CD4-positive, alpha-beta T cell treated with Interleukin-6 for 4 hours (primary cell): Measurements from ENCODE around the gene PHC2.

Experiments
- DNase-seq: peaks from one replicate; pipeline ENCODE4 v3.0.0-alpha.2; 2020; ENCODE audit warnings: mixed read lengths

Gene PHC2, protein sequence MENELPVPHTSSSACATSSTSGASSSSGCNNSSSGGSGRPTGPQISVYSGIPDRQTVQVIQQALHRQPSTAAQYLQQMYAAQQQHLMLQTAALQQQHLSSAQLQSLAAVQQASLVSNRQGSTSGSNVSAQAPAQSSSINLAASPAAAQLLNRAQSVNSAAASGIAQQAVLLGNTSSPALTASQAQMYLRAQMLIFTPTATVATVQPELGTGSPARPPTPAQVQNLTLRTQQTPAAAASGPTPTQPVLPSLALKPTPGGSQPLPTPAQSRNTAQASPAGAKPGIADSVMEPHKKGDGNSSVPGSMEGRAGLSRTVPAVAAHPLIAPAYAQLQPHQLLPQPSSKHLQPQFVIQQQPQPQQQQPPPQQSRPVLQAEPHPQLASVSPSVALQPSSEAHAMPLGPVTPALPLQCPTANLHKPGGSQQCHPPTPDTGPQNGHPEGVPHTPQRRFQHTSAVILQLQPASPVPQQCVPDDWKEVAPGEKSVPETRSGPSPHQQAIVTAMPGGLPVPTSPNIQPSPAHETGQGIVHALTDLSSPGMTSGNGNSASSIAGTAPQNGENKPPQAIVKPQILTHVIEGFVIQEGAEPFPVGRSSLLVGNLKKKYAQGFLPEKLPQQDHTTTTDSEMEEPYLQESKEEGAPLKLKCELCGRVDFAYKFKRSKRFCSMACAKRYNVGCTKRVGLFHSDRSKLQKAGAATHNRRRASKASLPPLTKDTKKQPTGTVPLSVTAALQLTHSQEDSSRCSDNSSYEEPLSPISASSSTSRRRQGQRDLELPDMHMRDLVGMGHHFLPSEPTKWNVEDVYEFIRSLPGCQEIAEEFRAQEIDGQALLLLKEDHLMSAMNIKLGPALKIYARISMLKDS

DNA sequence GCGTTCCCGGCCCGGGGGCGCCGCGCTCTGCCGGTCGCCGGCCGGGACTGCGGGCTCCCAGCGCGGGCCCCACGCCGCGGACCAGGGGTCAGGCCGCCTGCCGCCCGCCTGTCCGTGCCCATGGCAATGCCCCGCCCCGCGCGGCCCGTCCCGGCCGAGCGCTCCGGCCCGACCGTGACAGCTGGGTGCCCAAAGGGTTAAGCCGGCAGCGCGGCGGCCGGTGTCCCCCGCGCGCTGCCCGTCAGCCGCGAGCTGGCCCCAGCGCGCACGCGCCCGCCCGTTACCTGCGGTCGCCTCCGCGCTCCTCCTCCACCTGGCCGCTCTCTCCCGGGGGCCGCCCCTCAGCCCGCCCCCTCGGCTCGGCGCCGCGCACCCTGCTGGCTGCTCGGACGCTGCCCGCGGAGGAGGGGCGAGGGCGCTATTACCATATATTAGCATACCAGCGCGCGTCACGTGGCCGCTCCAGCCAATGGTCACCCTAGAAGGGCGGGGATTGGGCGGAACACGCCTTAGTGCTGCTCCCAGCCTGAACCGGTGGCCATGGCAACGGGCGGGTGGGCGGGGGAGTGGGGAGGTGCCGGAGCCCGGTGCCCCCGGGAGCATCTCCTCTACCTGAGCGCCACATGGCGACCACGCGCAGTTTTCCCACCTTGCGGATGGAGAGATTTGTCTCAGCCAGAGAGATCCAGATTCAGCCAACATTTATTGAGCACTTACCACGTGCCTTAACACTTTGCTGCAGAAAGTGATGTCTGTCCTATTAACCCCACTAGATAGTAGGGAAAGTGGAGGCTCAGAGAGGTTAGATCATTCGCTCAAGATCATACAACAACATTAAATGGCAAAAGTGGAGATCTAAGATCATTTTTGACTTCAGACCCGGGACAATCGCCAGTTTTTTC is at the start of gene PHC2:
PHC2 (minus strand) TSS at position 404 of the 902 bp plus-strand sequence. CDS start 55,556 bp downstream, outside the sequence.
- peak; percentile 96 for DNase-seq

DNA sequence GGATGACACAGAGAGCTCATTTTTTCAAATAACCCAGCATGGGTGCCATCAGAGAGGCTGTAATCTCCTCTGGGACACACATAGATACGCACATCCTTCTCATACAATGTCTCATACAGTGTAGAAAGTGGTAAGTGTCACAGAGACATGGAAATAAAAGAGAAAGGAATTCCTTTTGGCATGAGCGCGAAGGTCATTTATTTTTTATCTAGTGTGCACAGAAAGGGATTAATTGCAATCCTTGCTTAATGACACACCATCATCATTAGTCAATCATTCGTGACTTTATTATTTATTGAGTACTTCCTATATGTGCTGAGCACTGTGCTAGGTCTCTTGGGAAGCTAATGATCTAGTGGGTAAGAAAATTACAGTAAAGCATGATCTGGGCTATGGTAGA is 46.6 kb upstream of the PHC2 start:
- no peak for DNase-seq

DNA sequence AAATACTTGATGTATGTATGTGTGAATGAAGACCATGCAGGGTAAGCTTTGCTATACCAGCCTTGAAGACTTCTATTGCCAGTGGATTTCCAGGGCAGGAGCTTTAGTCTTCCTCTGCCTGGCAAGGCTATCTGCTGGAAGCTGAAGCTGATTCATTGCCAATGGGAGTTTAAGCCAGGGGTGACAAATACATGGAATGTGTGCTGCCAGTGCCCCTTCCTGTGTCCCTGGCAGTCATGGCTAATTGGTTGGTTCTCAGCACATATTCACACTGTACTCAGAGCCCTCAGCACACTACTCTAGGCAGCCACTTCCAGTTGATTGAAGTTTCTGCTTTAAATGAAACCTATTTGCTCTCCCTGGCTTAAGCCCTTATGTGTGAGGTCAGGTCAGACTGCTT is 43.0 kb upstream of the PHC2 start:
- no peak for DNase-seq

DNA sequence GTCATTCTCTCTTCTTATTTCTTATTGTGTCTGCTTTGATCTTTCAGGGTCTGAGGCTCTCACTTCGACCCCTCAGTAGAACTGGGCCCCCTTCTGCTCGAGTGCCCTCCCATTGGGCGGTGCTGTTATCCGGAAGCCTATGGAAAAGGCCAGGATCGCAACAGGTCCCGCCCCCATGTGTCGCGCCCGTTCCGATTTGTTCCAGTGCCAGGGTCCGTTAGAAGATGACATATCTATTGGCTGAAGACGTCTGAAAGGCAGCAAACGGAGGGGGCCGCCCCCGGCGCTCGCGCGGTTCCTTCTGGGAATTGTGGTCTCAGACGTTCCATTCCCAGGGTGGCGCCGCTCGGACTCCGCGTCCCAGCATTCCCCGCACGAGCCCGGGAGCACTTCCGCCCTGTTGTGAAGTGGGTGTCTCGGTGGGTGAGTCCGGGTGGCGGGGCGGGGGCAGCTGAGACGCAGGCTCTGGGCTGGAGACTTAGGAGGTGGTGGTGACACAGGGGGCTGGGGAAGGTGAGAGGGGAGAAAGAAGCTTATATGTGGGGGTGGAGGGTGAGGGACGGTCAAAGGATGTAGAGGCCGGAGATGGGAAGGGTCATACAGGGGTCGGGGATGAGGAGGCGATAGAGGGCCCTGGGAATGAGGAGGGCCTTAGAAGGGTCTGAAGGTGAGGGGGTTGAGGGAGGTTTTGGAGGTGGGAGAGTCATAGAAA is 41.5 kb upstream of the PHC2 start, which contains the start of gene ZSCAN20:
ZSCAN20 (plus strand) TSS at position 377 of the 712 bp plus-strand sequence. CDS start 6,644 bp downstream, outside the sequence.
- peak; percentile 91 for DNase-seq

DNA sequence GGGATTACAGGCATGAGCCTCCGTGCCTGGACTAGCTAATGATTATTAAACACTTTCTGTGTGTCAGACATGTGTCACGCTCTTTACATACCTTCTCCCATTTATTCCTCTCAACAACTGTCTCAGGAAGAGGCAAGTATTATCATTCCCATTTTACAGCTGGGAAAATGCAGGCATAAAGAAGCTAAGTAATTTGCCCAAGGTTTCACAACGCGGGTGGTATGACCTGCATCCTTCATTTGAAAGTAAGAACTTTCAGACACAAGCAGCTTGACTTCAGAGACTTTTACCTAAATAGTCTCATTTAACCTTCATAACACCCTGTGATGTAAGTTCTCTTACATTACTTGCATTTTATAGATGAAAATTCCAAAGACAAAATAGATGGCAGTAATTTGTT is 40.5 kb upstream of the PHC2 start:
- DNase-seq, result no peak

DNA sequence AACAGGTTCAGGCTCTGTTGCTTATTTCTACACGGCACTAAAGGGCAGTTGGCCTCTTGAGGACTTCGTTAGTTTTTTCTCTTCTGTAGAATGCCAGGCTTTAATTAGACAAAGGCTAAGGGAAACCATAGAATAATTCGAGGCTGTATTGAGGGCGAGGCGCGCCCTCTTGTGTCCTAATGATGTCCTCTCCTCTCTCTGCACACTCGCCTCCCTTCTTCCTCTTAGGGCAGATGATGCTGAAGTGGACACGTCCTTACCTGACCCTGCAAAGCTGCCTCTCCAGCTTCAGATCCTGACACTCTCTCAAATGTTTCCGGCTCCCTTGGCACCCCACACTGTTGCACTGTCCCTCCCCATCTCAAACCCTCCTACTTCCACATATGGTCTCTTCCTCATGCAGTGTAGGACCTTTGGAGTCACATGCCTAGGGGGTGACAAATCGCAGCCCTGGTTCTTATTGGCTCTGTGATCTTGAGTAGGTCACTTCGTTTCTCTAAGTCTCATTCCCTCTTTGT is 39.7 kb upstream of the PHC2 start:
- DNase-seq, result peak; percentile 70

DNA sequence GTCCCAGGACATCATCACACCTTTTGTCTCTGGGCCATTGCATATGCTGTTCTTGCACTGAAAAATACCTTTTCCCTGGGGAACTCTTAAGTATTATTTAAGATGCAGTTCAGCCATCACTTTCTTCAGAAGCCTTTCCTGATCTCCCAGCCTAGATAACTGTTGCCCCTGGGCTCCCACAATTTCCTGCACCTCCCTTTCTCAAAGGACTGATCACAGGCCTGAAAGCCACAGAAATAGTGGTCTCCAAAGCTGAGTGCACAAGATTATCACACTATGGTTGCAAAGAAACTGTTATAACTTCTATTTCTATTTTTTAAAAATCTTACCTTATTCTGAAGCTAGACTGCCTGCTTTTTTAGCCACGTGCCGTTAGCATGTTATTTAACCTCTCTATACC is 38.8 kb upstream of the PHC2 start:
- DNase-seq, result no peak

DNA sequence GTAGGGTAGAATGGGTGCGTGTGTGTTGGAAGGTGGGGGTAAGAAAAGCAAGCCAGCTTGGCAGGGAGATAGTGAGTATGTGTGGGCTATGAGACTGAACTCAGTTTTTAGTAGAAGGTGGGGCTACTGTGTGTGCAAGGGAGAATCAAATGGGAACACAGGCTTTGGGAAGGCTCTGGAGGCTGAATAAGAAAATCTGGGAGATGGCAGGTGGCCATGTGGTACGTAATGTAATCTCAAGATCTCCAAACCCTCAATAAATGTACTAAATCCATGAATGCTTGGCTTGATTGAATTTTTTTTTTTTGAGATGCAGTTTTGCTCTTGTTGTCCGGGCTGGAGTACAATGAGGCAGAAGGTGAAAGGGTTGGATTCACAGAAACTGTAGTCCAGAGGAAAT is 38.1 kb upstream of the PHC2 start:
- DNase-seq, result no peak

DNA sequence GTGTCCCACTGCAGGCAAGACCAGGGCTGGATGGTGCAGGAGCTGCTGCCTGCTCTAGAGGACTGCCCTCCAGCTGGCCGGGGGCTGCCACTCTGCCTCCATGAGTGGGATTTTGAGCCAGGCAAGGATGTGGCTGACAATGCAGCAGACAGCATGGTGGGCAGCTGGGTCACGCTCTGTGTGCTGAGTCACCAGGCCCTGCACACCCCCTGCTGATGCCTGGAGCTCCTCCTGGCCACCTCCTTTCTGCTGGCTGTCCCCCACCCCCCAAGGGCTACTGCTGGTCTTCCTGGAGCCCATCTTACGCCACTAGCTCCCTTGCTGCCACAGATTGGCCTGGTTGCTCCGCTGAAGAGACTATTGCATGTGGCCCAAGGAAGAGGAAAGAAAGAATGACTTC is 37.6 kb upstream of the PHC2 start:
- no peak for DNase-seq

DNA sequence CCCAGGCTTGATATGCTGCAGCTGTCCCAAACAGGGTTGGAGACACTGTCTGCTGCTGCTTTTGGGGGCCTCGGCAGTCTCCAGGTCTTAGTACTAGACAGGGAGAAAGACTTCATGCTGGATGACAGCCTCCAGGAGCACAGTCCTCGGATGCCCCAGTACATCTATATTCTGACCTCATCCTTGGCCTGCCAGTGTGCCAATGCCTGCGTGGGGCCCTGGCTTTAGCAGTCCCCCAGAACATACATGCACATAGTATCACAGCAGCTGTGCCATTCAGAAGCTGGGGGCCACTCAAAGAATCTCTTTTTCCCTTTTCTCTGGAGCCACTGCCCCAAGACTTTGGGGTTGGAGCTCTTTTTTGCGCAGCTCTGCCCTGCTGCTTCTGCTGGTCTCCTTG is 37.1 kb upstream of the PHC2 start:
- DNase-seq, result no peak

DNA sequence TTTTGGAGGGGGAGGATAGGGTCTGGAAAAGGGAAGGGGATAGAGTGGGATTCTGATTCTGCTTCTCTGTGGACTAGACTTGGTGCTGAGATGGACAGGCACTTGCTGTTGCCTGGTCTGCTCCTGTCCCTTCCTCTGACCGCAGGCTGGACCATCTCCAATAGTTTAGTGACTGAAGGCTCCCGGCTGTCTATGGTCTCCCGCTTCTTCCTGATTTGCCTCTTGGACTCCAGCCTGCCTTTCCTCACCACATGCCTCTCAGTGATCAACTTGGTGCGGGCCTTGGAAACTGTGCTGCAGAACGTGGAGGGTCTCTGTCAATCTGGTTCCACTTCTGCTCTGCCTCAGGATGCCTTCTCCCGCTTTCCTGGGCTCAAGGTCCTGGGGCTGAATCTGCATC is 35.3 kb upstream of the PHC2 start:
- DNase-seq, result no peak

DNA sequence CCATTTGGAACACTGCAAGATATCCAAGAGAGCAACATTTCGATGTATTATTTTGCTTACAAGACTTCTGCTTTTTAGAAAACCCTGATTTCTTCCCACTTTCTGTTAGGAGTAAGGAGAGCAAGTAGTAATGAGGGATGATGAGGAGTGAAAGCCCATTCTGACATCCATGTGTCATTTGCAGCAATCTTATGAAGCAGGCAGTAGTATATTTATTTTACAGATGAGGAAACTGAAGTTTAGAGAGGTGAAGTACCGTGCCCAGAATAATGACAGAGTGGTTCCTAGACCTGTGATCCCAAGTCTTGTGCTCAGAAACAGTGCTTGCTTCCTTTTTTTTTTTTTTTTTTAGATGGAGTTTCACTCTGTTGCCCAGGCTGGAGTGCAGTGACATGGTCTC is 34.4 kb upstream of the PHC2 start:
- DNase-seq, result no peak

DNA sequence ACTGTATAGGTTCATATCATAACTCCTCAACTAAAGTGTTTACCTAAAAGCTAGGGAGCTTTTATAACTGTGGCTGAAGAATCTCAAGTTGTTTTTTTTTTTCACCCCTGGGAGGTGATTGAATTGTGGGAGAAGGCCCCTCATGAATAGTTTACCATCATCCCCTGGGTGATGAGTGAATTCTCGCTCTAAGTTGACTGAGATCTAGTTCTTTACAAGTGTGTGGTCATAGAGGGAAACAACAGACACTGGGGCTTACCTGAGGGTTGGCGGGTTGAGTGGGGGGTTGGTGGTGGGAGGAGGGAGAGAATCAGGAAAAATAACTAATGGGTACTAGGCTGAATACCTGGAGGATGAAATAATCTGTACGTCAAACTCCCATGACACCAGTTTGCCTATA is 33.7 kb upstream of the PHC2 start:
- DNase-seq, result no peak

DNA sequence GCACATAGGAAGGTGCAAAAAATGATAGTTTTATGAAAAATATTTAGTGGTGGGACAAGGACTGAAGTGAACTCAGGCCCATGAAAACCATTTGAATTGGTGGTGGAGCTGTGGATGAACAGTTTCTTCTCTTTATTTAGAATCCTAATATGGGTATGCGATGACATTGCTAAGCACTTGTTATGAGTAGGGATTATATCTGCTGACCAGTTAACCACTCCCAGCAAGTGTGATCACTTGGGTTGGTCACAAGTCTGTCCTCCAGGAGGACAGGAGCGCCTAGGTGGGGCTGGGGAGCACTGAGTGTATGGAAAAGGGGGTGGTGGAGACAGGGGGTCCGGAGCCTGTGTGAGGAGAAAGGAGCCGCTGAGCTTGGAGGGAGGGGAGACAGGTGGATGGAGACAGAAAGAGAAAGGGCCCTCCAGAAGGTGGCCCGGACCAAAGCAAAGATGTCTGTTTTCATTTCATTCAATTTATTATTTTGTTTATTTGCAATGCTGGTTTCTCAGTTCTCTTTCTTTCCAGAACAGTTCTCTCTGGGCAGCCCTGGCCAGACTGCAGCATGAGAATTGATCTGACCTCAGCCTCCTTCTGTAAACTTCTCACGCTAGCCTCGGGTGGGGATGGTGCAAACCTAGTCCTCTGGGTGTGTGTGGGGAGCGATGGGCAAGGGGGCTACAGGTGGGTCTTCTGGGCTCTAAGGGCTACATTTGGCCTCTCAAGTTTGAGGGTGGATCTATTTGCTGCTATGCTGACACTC is 31.7 kb upstream of the PHC2 start:
- no peak for DNase-seq

DNA sequence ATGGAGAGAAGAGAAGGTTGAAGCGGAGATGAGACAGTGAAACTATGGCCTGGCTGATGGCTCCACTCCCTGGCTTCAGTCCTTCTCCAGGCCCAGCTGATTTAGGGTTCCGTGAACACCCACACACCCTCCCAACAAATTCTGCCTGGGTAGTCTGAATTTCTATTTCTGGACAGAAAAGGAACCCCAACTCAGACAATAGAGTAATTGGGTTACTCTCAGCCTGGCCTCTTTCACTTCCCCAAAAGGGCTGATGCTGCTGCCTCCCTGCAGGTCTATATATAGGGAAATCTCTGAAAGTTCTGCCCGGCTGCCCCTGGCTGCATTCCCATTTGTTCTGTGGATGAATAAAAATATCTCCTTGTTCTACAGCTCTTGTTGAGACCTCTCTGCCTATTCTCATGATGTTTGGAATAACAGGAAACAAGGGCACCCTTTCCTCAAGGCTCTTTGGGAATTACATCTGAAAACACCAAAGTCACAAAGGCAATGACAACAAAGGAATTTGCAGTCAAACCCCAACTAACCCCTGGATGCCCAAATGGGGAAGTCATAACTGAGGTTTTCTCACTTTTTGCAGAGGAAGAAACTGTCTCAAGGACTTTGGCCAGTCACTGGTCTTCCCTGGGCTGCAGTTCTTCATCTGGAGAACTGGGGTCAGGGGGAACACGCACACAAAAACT is 30.2 kb upstream of the PHC2 start:
- DNase-seq, result no peak

DNA sequence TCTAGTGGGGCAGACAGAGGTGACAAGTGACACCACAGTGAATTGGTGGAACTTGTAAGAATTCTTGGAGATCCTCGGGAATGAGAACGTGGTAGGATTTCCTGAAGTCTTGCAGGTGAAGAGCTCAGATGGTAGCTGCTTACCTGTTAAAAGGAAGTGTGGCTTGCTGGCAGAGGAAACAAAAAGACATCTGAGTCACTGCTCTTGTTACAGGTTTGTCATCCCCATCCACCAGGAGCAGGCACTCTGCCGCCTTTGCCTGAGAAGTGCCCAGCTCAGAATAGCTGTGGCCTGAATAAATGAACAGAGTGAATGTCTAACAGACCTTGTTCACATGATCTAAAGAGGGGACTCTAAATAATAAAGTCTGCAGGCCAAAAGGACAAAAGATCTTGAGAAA is 29.2 kb upstream of the PHC2 start:
- DNase-seq, result no peak

DNA sequence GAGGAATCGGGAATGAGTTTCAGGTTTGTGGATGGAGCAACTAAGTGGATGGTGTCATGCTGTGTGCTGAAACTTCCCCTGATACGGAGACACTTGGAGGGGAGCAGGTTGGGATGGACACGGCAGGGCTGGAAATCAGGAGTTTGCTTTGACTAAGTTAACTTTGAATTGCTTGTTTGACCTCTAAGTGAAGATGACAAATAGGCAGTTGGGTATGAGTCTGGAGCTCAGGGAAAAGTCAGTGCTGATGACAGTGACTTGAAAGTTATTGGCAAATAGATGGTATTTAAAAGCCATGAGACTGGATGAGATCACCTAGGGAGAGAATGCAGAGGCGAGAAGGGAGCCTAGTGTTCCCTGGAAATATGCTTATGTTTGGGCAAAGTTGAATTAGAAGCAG is 28.8 kb upstream of the PHC2 start:
- no peak for DNase-seq

DNA sequence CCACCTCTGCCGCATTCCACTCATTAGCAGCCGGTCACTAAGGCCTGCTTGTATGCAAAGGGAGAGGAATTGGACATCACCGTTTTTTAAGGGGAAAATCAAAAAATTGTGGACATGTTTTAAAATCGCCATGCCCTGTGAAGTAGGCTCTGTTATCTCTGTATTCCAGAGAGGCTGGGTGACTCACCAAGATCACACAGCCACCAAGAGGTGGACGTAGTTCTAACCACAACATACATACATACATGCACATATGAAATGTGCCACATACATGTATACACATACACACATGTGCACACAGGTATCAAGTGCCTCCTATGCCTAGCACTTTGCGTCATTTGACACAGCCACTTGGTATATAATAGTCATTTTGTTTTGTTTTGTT is 25.6 kb upstream of the PHC2 start:
- DNase-seq, result no peak

DNA sequence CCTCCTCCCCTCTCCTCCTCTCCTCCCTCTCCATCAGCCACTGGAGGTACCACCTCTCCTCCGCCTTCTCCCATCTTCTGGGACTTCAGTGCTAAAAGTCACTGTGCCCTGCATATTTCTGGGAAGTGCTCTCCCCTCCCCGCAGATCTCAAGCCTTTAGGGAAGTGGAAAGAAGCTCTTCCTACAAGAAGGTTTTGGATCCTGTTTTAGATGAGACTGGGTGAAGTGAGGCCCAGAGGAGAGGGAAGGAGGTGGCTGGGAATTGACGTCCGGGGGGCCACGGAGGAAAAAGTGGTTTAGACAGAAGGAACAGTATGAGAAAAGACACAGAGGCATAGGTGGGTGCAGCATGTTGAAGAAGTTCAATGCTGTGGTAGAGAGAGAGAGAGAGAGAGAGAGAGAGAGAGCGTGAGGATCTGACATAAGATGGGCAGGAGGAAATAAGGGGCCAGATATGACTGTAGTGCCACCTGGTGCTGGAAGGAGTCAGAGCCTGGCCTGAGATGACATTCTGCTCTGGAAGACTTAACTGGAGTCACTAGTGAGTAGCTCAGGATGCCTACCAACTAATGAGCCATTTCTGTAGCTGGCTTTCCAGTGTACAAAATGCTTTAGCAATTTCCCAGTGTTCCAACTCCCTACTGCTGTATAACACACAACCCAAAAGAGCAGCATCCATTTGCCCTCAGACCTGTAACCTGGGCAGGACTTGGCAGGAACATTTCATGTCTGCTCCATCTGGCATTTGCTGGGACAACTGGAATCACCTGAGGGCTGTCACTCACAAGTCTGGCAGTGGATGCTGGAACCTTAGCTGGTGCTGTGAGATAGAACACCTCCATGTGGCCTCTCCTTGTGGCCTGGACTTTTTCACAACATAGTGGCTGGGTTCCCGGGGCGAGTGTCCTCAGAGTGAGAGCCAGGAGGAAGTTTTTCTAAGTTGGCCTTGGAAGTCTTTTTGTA is 24.9 kb upstream of the PHC2 start:
- peak; percentile 34 for DNase-seq
